Colonic mucosa (tissue), 4 donors: ENCODE measurements around the gene EHD1. TPM values are rescaled to one million over a fixed set of nuclear protein-coding genes. Genes with fewer than 3 reads are reported as not detected.

ENCODE experiments used
- DNase-seq: peaks from one replicate; pipeline ENCODE4 v3.0.0-alpha.2; 2020
- H3K27ac ChIP-seq: fragments of 200-600 bp; one replicate; pipeline ENCODE4 v1.8.0; 2021
- H3K27me3 ChIP-seq: fragments of 200-600 bp; one replicate; pipeline ENCODE4 v1.8.0; 2021
- H3K36me3 ChIP-seq: fragments of 200-600 bp; one replicate; pipeline ENCODE4 v1.8.0; 2021
- H3K4me1 ChIP-seq: fragments of 200-600 bp; one replicate; pipeline ENCODE4 v1.8.0; 2021; ENCODE audit warnings: mild to moderate bottlenecking
- H3K4me3 ChIP-seq: fragments of 200-600 bp; one replicate; pipeline ENCODE4 v1.8.0; 2021
- H3K9ac ChIP-seq, 2 donors: one replicate each; pipeline ENCODE4 v1.7.0; 2013; ENCODE audit warnings: control low read depth in 2 of 2, low read depth in 2 of 2, low read length in 2 of 2
- H3K9me3 ChIP-seq: fragments of 200-600 bp; one replicate; pipeline ENCODE4 v1.8.0; 2021
- intact Hi-C: fragments of 100-400 bp; cut with DNase I; formaldehyde crosslinking; loops from one replicate; pipeline ENCODE4 v1.14.1; 2022
- total RNA-seq, 2 donors: library from RNA; stranded (reverse); fragmentation: NEBNext Ultra II Directional in 1 of 2; extraction: Animal tissue kit (Norgen Biotek cat#: 25700) in 1 of 2; gene quantifications; one replicate each; pipeline ENCODE4 v1.2.1, GENCODE V29; 2021
- TF ChIP-seq, protein P1 (sequence below): fragments of 200-600 bp; IDR thresholded peaks from one replicate; pipeline ENCODE4 v1.8.0; 2022; ENCODE audit warnings: antibody characterized with exemption, mild to moderate bottlenecking
- donor health status: healthy.
- donor health status: DM: no; HTN: no; CAD: no.
- donor health status: DM: no; HTN: no; CAD: no.

EHD1 gene
- total RNA-seq, 2 donors from 2014 or later: 66.5 to 72.3 TPM

DNA sequence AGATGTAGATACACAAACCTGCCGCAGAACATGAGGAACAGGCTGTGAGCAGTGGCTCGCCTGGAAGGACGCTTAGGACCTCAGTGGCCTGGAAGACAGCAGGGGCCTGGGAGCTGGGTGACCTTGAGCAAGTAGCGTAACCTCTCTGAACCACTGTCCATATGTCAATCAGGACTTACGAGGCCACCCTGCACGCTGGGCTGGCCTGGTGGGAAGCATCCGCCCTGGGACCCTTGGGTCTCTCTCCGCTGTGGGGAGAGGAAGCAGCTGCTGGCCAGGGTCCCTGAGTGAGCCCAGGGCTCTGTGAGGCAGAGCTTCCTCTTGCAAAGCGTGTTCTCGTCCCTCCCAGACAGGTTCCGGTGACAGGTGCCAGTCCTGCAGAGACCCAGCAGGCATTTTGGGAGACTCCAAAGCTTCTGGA, 14.0 kb upstream of the EHD1 start:
- H3K27me3 ChIP-seq: no peaks in the 10 kb centered on the region
- peak; percentile 32 for DNase-seq
- peak overlapping the region; percentile 68 for H3K4me3 ChIP-seq
- H3K27ac ChIP-seq: peak overlapping the region; percentile 94
- TF ChIP-seq, protein P1, sequence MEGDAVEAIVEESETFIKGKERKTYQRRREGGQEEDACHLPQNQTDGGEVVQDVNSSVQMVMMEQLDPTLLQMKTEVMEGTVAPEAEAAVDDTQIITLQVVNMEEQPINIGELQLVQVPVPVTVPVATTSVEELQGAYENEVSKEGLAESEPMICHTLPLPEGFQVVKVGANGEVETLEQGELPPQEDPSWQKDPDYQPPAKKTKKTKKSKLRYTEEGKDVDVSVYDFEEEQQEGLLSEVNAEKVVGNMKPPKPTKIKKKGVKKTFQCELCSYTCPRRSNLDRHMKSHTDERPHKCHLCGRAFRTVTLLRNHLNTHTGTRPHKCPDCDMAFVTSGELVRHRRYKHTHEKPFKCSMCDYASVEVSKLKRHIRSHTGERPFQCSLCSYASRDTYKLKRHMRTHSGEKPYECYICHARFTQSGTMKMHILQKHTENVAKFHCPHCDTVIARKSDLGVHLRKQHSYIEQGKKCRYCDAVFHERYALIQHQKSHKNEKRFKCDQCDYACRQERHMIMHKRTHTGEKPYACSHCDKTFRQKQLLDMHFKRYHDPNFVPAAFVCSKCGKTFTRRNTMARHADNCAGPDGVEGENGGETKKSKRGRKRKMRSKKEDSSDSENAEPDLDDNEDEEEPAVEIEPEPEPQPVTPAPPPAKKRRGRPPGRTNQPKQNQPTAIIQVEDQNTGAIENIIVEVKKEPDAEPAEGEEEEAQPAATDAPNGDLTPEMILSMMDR: no peak
- intact Hi-C loops: loop anchor here (5.0 kb wide), 1 partner anchor 105 kb away; no protein-coding TSS in a partner anchor
- no peaks in the 10 kb centered on the region for H3K9me3 ChIP-seq
- H3K36me3 ChIP-seq: no peaks in the 10 kb centered on the region
- peak overlapping the region; percentile 88 to 97 for H3K9ac ChIP-seq
- no peaks in the 10 kb centered on the region for H3K4me1 ChIP-seq

DNA sequence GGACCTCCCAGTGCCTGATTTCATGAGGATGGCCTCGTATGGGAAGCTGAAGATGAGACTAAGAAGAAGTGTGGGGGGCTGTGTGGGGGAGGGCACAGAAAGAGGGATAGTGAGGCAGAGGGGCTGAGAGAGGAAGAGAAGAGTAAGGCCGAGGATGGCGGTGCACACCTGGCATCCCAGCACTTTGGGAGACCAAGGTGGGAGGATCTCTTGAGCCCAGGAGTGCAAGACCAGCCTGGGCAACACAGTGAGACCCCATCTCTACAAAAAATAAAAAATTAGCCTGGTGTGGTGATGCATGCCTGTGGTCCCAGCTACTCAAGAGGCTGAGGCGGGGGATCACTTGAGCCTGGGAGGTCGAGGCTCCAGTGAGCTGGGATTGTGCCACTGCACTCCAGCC, 13.5 kb upstream of the EHD1 start:
- H3K9me3 ChIP-seq: no peaks in the 10 kb centered on the region
- peak overlapping the region; percentile 68 for H3K4me3 ChIP-seq
- peak overlapping the region; percentile 94 for H3K27ac ChIP-seq
- TF ChIP-seq, protein P1: no peak
- H3K4me1 ChIP-seq: no peaks in the 10 kb centered on the region
- no peak for DNase-seq
- H3K27me3 ChIP-seq: no peaks in the 10 kb centered on the region
- intact Hi-C loops: loop anchor here (5.0 kb wide), 1 partner anchor 105 kb away; no protein-coding TSS in a partner anchor
- H3K36me3 ChIP-seq: no peaks in the 10 kb centered on the region
- H3K9ac ChIP-seq: peak overlapping the region; percentile 88 to 97

- H3K9ac ChIP-seq: peak overlapping the region; percentile 88 to 97
Observed at GRCh38 chr11:64891215-64891848, 12.9 kb upstream of the EHD1 start.

DNA sequence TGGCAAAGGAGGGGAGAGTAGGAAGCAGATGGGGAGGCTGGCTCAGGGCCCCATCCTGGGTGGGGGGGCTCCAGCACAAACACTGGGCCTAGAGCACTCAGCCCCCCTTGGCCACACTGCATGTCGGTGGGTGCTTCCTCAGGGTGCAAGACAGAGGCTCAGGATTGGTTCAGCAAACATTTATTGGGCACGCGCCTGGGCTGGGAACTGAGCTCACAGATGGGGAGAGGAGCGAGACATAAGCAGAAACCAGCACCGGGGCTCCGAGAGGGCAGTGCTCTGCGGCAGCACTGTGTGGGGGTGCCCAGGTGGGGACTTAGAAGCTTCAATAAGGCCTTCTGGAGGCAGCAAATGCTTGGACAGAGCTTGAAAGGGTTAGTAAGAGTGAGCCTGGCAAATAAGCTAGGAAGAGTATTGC, 12.1 kb upstream of the EHD1 start:
- intact Hi-C loops: loop anchor here (5.0 kb wide), 1 partner anchor 103 kb away; no protein-coding TSS in a partner anchor
- H3K4me3 ChIP-seq: peak overlapping the region; percentile 68
- TF ChIP-seq, protein P1: no peak

More at GRCh38 chr11:64891215-64891848, 12.9 kb upstream of the EHD1 start:
- no peaks in the 10 kb centered on the region for H3K9me3 ChIP-seq
- no peaks in the 10 kb centered on the region for H3K4me1 ChIP-seq
- peak overlapping the region; percentile 68 for H3K4me3 ChIP-seq
- no peaks in the 10 kb centered on the region for H3K36me3 ChIP-seq
- peak overlapping the region; percentile 94 for H3K27ac ChIP-seq
- no peaks in the 10 kb centered on the region for H3K27me3 ChIP-seq
- TF ChIP-seq, protein P1: no peak
- peak; percentile 92 for DNase-seq
- intact Hi-C loops: loop anchor here (5.0 kb wide), 1 partner anchor 104 kb away; no protein-coding TSS in a partner anchor

GRCh38 chr11:64888729-64889511, 10.5 kb upstream of the EHD1 start:
- Histone ChIP-seq H3K27ac (peak overlapping the region; percentile 94), H3K9ac (peak overlapping the region in 1 of 2 donors; percentile 87), H3K9me3 (no peaks in the 10 kb centered on the region), H3K4me1 (no peaks in the 10 kb centered on the region), H3K36me3 (no peaks in the 10 kb centered on the region), H3K27me3 (no peaks in the 10 kb centered on the region), H3K4me3 (no peak overlapping the region)
- TF ChIP-seq, protein P1: no peak
- peak; percentile 89 for DNase-seq
- intact Hi-C loops: no loop called here

More for the DNA sequence above, 12.1 kb upstream of the EHD1 start:
- H3K4me1 ChIP-seq: no peaks in the 10 kb centered on the region
- peak; percentile 36 for DNase-seq
- no peaks in the 10 kb centered on the region for H3K27me3 ChIP-seq
- H3K9ac ChIP-seq: peak overlapping the region; percentile 88 to 97
- H3K9me3 ChIP-seq: no peaks in the 10 kb centered on the region
- peak overlapping the region; percentile 94 for H3K27ac ChIP-seq
- H3K36me3 ChIP-seq: no peaks in the 10 kb centered on the region
